H1 (cell line): ENCODE data around the gene CNOT1. TPM values are rescaled to one million over a fixed set of nuclear protein-coding genes. Genes with fewer than 3 reads are reported as not detected.

ENCODE experiments used
- CTCF ChIA-PET: fragments of 300-600 bp; sonication (Branson Sonifier 250); formaldehyde crosslinking; loops from one replicate; lab custom pipeline; 2021; ENCODE audit not compliant: partially characterized antibody; lab: Charles Lee
- POLR2A ChIA-PET: fragments of 300-600 bp; sonication (Branson Sonifier 250); formaldehyde crosslinking; loops from one replicate; lab custom pipeline; 2021; ENCODE audit warnings: inconsistent platforms; ENCODE audit not compliant: partially characterized antibody; lab: Charles Lee
- DNase-seq, 2 experiments: peaks; one replicate each; pipeline versions ENCODE4 v3.0.0 to v3.0.0-alpha.2; 2010 to 2022; ENCODE audit warnings: low spot score in 2 of 2, low read depth in 1 of 2, mixed read lengths in 1 of 2
- FAIRE-seq: peaks from 2 replicates; lab custom pipeline; 2011; peaks lifted over from hg19 to GRCh38; lab: Jason Lieb, UNC
- H2AFZ ChIP-seq: 2 replicates; pipeline ENCODE4 v1.8.1; 2012; ENCODE audit warnings: low read length, inconsistent platforms
- H2AK5ac ChIP-seq: 2 replicates; pipeline ENCODE4 v1.6.1; 2013; ENCODE audit warnings: low read depth, low read length
- H2BK120ac ChIP-seq: replicated peaks from 2 replicates; pipeline ENCODE3; 2013; ENCODE audit warnings: low read depth, low read length, inconsistent platforms
- H2BK12ac ChIP-seq: 2 replicates; pipeline ENCODE4 v1.6.1; 2013; ENCODE audit warnings: low read depth, low read length
- H2BK15ac ChIP-seq: 2 replicates; pipeline ENCODE4 v1.6.1; 2013; ENCODE audit warnings: low read length
- H2BK20ac ChIP-seq: 2 replicates; pipeline ENCODE4 v1.6.1; 2013; ENCODE audit warnings: low read length
- H2BK5ac ChIP-seq: 2 replicates; pipeline ENCODE4 v1.6.1; 2013; ENCODE audit warnings: low read depth, low read length
- H3K14ac ChIP-seq: 2 replicates; pipeline ENCODE4 v1.6.1; 2013; ENCODE audit warnings: inconsistent platforms; ENCODE audit not compliant: insufficient read length
- H3K18ac ChIP-seq: 2 replicates; pipeline ENCODE4 v1.6.1; 2013; ENCODE audit warnings: low read length; ENCODE audit errors: extremely low read depth
- H3K23ac ChIP-seq: 2 replicates; pipeline ENCODE4 v1.6.1; 2013; ENCODE audit warnings: inconsistent platforms; ENCODE audit not compliant: insufficient read length
- H3K23me2 ChIP-seq: 2 replicates; pipeline ENCODE4 v1.6.1; 2013; ENCODE audit warnings: low read depth, low read length
- H3K27ac ChIP-seq: 2 replicates; pipeline ENCODE4 v1.6.1; 2011; ENCODE audit warnings: low read depth, low read length, inconsistent platforms
- H3K27me3 ChIP-seq, 4 experiments: replicated peaks in 1 of 4; 1 replicate in 1 of 4; 2 replicates in 3 of 4; pipeline versions ENCODE4 v1.6.1 to v1.8.1; 2011 to 2013; ENCODE audit warnings: low read length in 3 of 4, mild to moderate bottlenecking in 3 of 4, inconsistent platforms in 2 of 4, mixed read lengths in 2 of 4, moderate library complexity in 1 of 4; ENCODE audit not compliant: control insufficient read depth in 3 of 4, insufficient read depth in 3 of 4; ENCODE audit errors: extremely low read depth in 1 of 4
- H3K36me3 ChIP-seq, 4 experiments: 2 replicates each; pipeline versions ENCODE4 v1.6.1 to v1.8.1; 2011 to 2013; ENCODE audit warnings: mild to moderate bottlenecking in 4 of 4, low read length in 3 of 4, moderate library complexity in 2 of 4, control low read depth in 1 of 4, inconsistent platforms in 1 of 4; ENCODE audit not compliant: insufficient read depth in 4 of 4, control insufficient read depth in 2 of 4
- H3K4ac ChIP-seq: replicated peaks from 2 replicates; pipeline ENCODE3; 2013; ENCODE audit warnings: low read length, low read depth, mixed read lengths, inconsistent platforms; ENCODE audit not compliant: insufficient read length
- H3K4me1 ChIP-seq, 4 experiments: replicated peaks in 1 of 4; 1 replicate in 1 of 4; 2 replicates in 3 of 4; pipeline versions ENCODE4 v1.6.1 to v1.8.1; 2011 to 2013; ENCODE audit warnings: low read length in 3 of 4, inconsistent platforms in 2 of 4, mixed read lengths in 1 of 4; ENCODE audit not compliant: insufficient read depth in 4 of 4, control insufficient read depth in 3 of 4
- H3K4me2 ChIP-seq, 2 experiments: 2 replicates each; pipeline versions ENCODE4 v1.6.1 to v1.8.1; 2011 to 2013; ENCODE audit warnings: low read depth in 2 of 2, low read length in 2 of 2, control low read depth in 1 of 2, inconsistent platforms in 1 of 2, mild to moderate bottlenecking in 1 of 2; ENCODE audit not compliant: insufficient read depth in 1 of 2
- H3K4me3 ChIP-seq, 4 experiments: fragments of 200-600, 300-600 bp in 1 of 4; sonication (generic), shearing (Covaris generic), sonication (Bioruptor Twin) in 1 of 4; 2 replicates each; pipeline versions ENCODE4 v1.5.1 to v1.8.1; 2011 to 2016; ENCODE audit warnings: low read length in 4 of 4, low read depth in 3 of 4, control low read depth in 2 of 4, inconsistent platforms in 2 of 4, mild to moderate bottlenecking in 2 of 4, mixed read lengths in 1 of 4, moderate library complexity in 1 of 4; ENCODE audit not compliant: insufficient read depth in 2 of 4; ENCODE audit errors: extremely low read depth in 1 of 4
- H3K56ac ChIP-seq: replicated peaks from 2 replicates; pipeline ENCODE3; 2013; ENCODE audit warnings: low read depth, mild to moderate bottlenecking, mixed read lengths, low read length, inconsistent platforms; ENCODE audit not compliant: insufficient read length
- H3K79me1 ChIP-seq: 2 replicates; pipeline ENCODE4 v1.6.1; 2013; ENCODE audit warnings: low read depth, low read length, control low read depth
- H3K79me2 ChIP-seq, 2 experiments: 2 replicates each; pipeline versions ENCODE4 v1.6.1 to v1.8.1; 2012 to 2013; ENCODE audit warnings: low read length in 2 of 2, mild to moderate bottlenecking in 2 of 2, inconsistent platforms in 1 of 2; ENCODE audit not compliant: insufficient read depth in 2 of 2, control insufficient read depth in 1 of 2
- H3K9ac ChIP-seq, 4 experiments: replicated peaks in 1 of 4; 1 replicate in 1 of 4; 2 replicates in 3 of 4; pipeline versions ENCODE4 v1.6.1 to v1.8.1; 2011 to 2013; ENCODE audit warnings: low read depth in 3 of 4, low read length in 3 of 4, control low read depth in 2 of 4, mild to moderate bottlenecking in 2 of 4, moderate library complexity in 2 of 4, inconsistent platforms in 1 of 4; ENCODE audit errors: extremely low read depth in 1 of 4
- H3K9me3 ChIP-seq, 2 experiments: 2 replicates each; pipeline versions ENCODE4 v1.6.1 to v1.8.1; 2012 to 2013; ENCODE audit warnings: mild to moderate bottlenecking in 2 of 2, moderate library complexity in 2 of 2, control low read depth in 1 of 2, inconsistent platforms in 1 of 2, low read depth in 1 of 2, low read length in 1 of 2, mixed read lengths in 1 of 2; ENCODE audit not compliant: insufficient read depth in 2 of 2
- H4K20me1 ChIP-seq, 2 experiments: replicated peaks in 1 of 2; 2 replicates each; pipeline versions ENCODE3 to v1.8.1; 2011 to 2013; ENCODE audit warnings: inconsistent platforms in 2 of 2, low read length in 2 of 2, mild to moderate bottlenecking in 1 of 2; ENCODE audit not compliant: insufficient read depth in 2 of 2, control insufficient read depth in 1 of 2
- H4K5ac ChIP-seq: 2 replicates; pipeline ENCODE4 v1.6.1; 2013; ENCODE audit warnings: low read length, low read depth, mixed read lengths, inconsistent platforms; ENCODE audit not compliant: insufficient read length
- H4K8ac ChIP-seq: 2 replicates; pipeline ENCODE4 v1.8.0; 2013; ENCODE audit warnings: mild to moderate bottlenecking, moderate library complexity, low read length, inconsistent platforms; ENCODE audit not compliant: insufficient read depth; ENCODE audit errors: extremely low read depth
- H4K91ac ChIP-seq: replicated peaks from 2 replicates; pipeline ENCODE3; 2013; ENCODE audit warnings: low read length, mixed read lengths, inconsistent platforms; ENCODE audit not compliant: insufficient read length
- CBX8 ChIP-seq: fragments of 300-800, 300-1000 bp; sonication (generic); IDR thresholded peaks from 2 replicates; pipeline ENCODE4 v1.7.1; 2016; ENCODE audit warnings: low read depth, low read length, borderline replicate concordance
- CHD1 ChIP-seq: IDR thresholded peaks from 2 replicates; pipeline ENCODE4 v1.6.1; 2012; ENCODE audit warnings: low read depth, low read length, improper control_type of control experiment
- EGR1 ChIP-seq: IDR thresholded peaks from 2 replicates; pipeline ENCODE4 v1.6.1; 2011; ENCODE audit warnings: low read depth, low read length, borderline replicate concordance
- JUN ChIP-seq: IDR thresholded peaks from 2 replicates; pipeline ENCODE4 v1.6.1; 2011; ENCODE audit warnings: low read depth, mild to moderate bottlenecking, improper control_type of control experiment, low read length
- JUND ChIP-seq: IDR thresholded peaks from 2 replicates; pipeline ENCODE4 v1.6.1; 2011; ENCODE audit warnings: mild to moderate bottlenecking, improper control_type of control experiment, low read length
- PHF8 ChIP-seq: fragments of 200-600 bp; sonication (generic); conservative IDR thresholded peaks from 2 replicates; pipeline ENCODE4 v1.7.1; 2012; ENCODE audit warnings: low read depth, mild to moderate bottlenecking, inconsistent platforms, low read length, moderate library complexity
- SAP30 ChIP-seq: fragments of 300-600 bp; sonication (generic); IDR thresholded peaks from 2 replicates; pipeline ENCODE4 v1.7.1; 2012; ENCODE audit warnings: low read length, moderate library complexity, mild to moderate bottlenecking, inconsistent platforms; ENCODE audit not compliant: insufficient read depth, insufficient replicate concordance
- SP1 ChIP-seq: IDR thresholded peaks from 2 replicates; pipeline ENCODE4 v1.6.1; 2011; ENCODE audit warnings: low read depth, low read length
- SUZ12 ChIP-seq: fragments of 200-600 bp; sonication (generic); IDR thresholded peaks from 2 replicates; pipeline ENCODE4 v1.6.1; 2012; ENCODE audit warnings: mild to moderate bottlenecking, inconsistent platforms, low read length, moderate library complexity, mixed read lengths
- TAF7 ChIP-seq: optimal IDR thresholded peaks from 2 replicates; pipeline ENCODE3; 2011; ENCODE audit warnings: low read depth, mild to moderate bottlenecking, inconsistent platforms, low read length, moderate library complexity, borderline replicate concordance
- WGBS, 2 experiments: shearing (Covaris generic) in 1 of 2; methylation state at CpG; one replicate each; pipeline versions ENCODE4 v1.1.6 to v1.1.7; 2013 to 2015; ENCODE audit warnings: low lambda C conversion rate in 2 of 2, mixed read lengths in 2 of 2, inconsistent platforms in 1 of 2, low coverage in 1 of 2, missing lambda C conversion rate in 1 of 2; ENCODE audit not compliant: insufficient replicate concordance in 2 of 2, insufficient coverage in 1 of 2, insufficient read length in 1 of 2; ENCODE audit errors: extremely low coverage in 1 of 2, missing lambda C conversion rate in 1 of 2; 5-methylcytosine and 5-hydroxymethylcytosine counted together
- polyA plus RNA-seq, 7 experiments: library from polyadenylated mRNA; depleted of rRNA in 3 of 7; stranded (reverse) in 5 of 7; unstranded in 2 of 7; fragments of >200 nt in 5 of 7; fragments of 200-250 nt in 2 of 7; gene quantifications; 1 replicate in 5 of 7; 2 replicates in 1 of 7; 4 replicates in 1 of 7; pipeline versions ENCODE4 v1.2.1 to v1.2.3, GENCODE V29; 2011 to 2013; ENCODE audit warnings: missing spikeins in 2 of 7, mixed read lengths in 2 of 7
- total RNA-seq: library from RNA; stranded (reverse); fragmentation: NEBNext Ultra II Directional; extraction: Animal tissue kit (Norgen Biotek cat#: 25700); gene quantifications from 2 replicates; pipeline ENCODE4 v1.2.1, GENCODE V29; 2021
- TF ChIP-seq, protein P1 (sequence below), 3 experiments: IDR thresholded peaks; 1 replicate in 2 of 3; 2 replicates in 1 of 3; pipeline versions ENCODE4 v1.5.1 to v1.6.1; 2011; ENCODE audit warnings: low read length in 3 of 3, mild to moderate bottlenecking in 3 of 3, inconsistent platforms in 2 of 3, low read depth in 1 of 3, moderate library complexity in 1 of 3; ENCODE audit not compliant: insufficient read depth in 1 of 3; ENCODE audit errors: control extremely low read depth in 1 of 3

Gene CNOT1
- total and polyA plus RNA-seq, 2 of the 8 experiments (the other 6 are each of a cell fraction or from before 2014, with no cell fraction given) = 306 to 319 TPM

DNA sequence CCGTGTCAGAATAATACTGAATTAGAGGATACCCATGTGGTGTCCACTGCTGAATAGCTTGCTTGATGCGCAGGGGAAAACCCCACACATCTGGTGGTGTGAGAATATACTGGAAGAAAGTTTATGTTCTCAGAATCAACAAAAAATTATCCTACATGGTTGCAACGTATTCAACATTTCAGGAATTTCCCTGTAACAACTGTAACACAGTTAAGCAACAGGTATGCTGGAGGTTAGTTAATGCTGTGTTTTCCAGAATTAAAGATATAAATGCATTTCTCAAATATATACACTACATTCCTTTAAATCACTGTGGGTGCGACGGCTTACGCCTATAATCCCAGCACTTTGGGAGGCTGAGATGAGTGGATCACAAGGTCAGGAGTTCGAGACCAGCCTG is 5.4 kb downstream of the CNOT1 start:
- Histone ChIP-seq H2BK15ac (no peak overlapping the region), H2AFZ (no peak overlapping the region), H3K79me2 (peaks cover 36 to 95% of the 10 kb centered on the region in 2 experiments), H4K20me1 (peaks cover 7 to 12% of the 10 kb centered on the region in 2 experiments), H3K27ac (no peak overlapping the region), H3K14ac (no peak overlapping the region), H3K4me1 (peaks cover 0 to 3% (median 0%) of the 10 kb centered on the region in 4 experiments; a peak in 1 of 7 replicates), H3K4me2 (no peak overlapping the region), H2BK120ac (no peak overlapping the region), H3K4ac (no peak overlapping the region), H3K79me1 (peaks cover 6% of the 10 kb centered on the region), H2BK20ac (no peak overlapping the region), H3K9ac (no peak overlapping the region), H4K5ac (no peak overlapping the region), H2AK5ac (no peak overlapping the region), H3K36me3 (peaks cover 3 to 41% (median 11%) of the 10 kb centered on the region in 4 experiments; a peak in 6 of 8 replicates), H3K9me3 (no peaks in the 10 kb centered on the region), H2BK12ac (no peak overlapping the region), H3K23me2 (peaks cover 3% of the 10 kb centered on the region; the same call in 1 of the 2 replicates), H3K23ac (no peak overlapping the region), H2BK5ac (no peak overlapping the region), H3K4me3 (no peak overlapping the region), H3K18ac (no peak overlapping the region), H4K91ac (no peak overlapping the region), H3K56ac (no peak overlapping the region), H3K27me3 (no peaks in the 10 kb centered on the region), H4K8ac (no peak overlapping the region)
- FAIRE-seq (no peak), DNase-seq (no peak)
- ChIA-PET POLR2A (interaction anchor here (1.1 kb wide), 1 partner anchor 9 kb away, joined by 3 read pairs; no protein-coding TSS in a partner anchor), CTCF (interaction anchor here (1.7 kb wide), 1 partner anchor 112 kb away, joined by 3 read pairs; no protein-coding TSS in a partner anchor)
- 86% methylated on average over 7 of the region's 7 CpGs; no CpG with 5 or more reads in 1 of the 2 experiments for WGBS, 2 experiments
- TF ChIP-seq EGR1 (no peak), JUN (no peak), CHD1 (no peak), PHF8 (no peak), JUND (no peak), SP1 (no peak), TAF7 (no peak), SUZ12 (no peak), CBX8 (no peak), SAP30 (no peak)
- TF ChIP-seq, protein P1, sequence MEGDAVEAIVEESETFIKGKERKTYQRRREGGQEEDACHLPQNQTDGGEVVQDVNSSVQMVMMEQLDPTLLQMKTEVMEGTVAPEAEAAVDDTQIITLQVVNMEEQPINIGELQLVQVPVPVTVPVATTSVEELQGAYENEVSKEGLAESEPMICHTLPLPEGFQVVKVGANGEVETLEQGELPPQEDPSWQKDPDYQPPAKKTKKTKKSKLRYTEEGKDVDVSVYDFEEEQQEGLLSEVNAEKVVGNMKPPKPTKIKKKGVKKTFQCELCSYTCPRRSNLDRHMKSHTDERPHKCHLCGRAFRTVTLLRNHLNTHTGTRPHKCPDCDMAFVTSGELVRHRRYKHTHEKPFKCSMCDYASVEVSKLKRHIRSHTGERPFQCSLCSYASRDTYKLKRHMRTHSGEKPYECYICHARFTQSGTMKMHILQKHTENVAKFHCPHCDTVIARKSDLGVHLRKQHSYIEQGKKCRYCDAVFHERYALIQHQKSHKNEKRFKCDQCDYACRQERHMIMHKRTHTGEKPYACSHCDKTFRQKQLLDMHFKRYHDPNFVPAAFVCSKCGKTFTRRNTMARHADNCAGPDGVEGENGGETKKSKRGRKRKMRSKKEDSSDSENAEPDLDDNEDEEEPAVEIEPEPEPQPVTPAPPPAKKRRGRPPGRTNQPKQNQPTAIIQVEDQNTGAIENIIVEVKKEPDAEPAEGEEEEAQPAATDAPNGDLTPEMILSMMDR (IDR thresholded peaks at IDR 0.05; ENCODE audit: control extremely low read depth in 1 of 3, insufficient read depth in 1 of 3, low read depth in 1 of 3, low read length in 3 of 3) = no peak
